Stomach (tissue), 4 donors: ENCODE measurements around the gene SACM1L.

Experiments
- EP300 ChIP-seq: sonication (generic); formaldehyde crosslinking; IDR thresholded peaks from one replicate; pipeline ENCODE4 v1.6.1; 2017; ENCODE audit warnings: antibody characterized with exemption
- POLR2AphosphoS5 ChIP-seq, 3 donors: sonication (generic); formaldehyde crosslinking; IDR thresholded peaks; one replicate each; pipeline ENCODE4 v1.6.1; 2016; ENCODE audit warnings: antibody characterized with exemption in 3 of 3
- TF ChIP-seq, protein P1 (sequence below), 7 experiments: fragments of 450-650 bp in 4 of 7; fragments of 200-600 bp in 3 of 7; sonication (generic) in 3 of 7; IDR thresholded peaks; one replicate each; pipeline ENCODE4 v1.5.1; 2016 to 2019; ENCODE audit warnings: antibody characterized with exemption in 7 of 7, control low read depth in 2 of 7, mild to moderate bottlenecking in 1 of 7

DNA sequence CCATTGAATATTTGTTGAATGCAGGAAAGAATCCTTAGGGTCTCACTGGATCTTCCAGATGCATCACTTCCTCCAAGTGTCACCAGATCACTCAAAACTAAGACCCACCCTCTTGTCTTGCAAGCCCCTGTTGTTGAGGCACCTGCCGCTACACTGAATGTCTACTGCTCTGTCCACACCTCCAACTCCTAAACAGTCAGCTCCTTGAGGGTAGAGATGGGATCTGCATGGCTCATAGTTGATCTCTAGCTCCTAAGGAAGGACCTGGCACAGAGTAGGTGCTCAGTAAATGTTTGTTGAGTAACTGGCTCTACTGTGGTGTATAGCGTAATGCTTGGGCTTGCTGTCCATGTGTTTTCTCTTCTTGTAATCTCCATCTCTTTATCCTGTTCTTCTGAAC lies 98.4 kb downstream of the SACM1L start:
- TF ChIP-seq, protein P1, sequence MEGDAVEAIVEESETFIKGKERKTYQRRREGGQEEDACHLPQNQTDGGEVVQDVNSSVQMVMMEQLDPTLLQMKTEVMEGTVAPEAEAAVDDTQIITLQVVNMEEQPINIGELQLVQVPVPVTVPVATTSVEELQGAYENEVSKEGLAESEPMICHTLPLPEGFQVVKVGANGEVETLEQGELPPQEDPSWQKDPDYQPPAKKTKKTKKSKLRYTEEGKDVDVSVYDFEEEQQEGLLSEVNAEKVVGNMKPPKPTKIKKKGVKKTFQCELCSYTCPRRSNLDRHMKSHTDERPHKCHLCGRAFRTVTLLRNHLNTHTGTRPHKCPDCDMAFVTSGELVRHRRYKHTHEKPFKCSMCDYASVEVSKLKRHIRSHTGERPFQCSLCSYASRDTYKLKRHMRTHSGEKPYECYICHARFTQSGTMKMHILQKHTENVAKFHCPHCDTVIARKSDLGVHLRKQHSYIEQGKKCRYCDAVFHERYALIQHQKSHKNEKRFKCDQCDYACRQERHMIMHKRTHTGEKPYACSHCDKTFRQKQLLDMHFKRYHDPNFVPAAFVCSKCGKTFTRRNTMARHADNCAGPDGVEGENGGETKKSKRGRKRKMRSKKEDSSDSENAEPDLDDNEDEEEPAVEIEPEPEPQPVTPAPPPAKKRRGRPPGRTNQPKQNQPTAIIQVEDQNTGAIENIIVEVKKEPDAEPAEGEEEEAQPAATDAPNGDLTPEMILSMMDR (IDR thresholded peaks at IDR 0.05): no peak
- TF ChIP-seq EP300 (no peak), POLR2AphosphoS5 (IDR thresholded peaks at IDR 0.05) (no peak)
